H1 (cell line): Measurements from ENCODE around the gene CLEC1A. TPM values are rescaled to one million over a fixed set of nuclear protein-coding genes. Genes with fewer than 3 reads are reported as not detected.

Experiments
- RNF2 ChIP-seq: fragments of 200-900, 300-1000 bp; sonication (generic); IDR thresholded peaks from 2 replicates; pipeline ENCODE4 v1.7.1; 2016; ENCODE audit warnings: borderline replicate concordance, low read depth, mild to moderate bottlenecking, antibody characterized with exemption, low read length; ENCODE audit not compliant: poor library complexity, severe bottlenecking; ENCODE audit errors: missing control alignments
- polyA plus RNA-seq, 7 experiments: library from polyadenylated mRNA; depleted of rRNA in 3 of 7; stranded (reverse) in 5 of 7; unstranded in 2 of 7; fragments of >200 nt in 5 of 7; fragments of 200-250 nt in 2 of 7; gene quantifications; 1 replicate in 5 of 7; 2 replicates in 1 of 7; 4 replicates in 1 of 7; pipeline versions ENCODE4 v1.2.1 to v1.2.3, GENCODE V29; 2011 to 2013; ENCODE audit warnings: missing spikeins in 2 of 7, mixed read lengths in 2 of 7
- total RNA-seq: library from RNA; stranded (reverse); fragmentation: NEBNext Ultra II Directional; extraction: Animal tissue kit (Norgen Biotek cat#: 25700); gene quantifications from 2 replicates; pipeline ENCODE4 v1.2.1, GENCODE V29; 2021

Gene CLEC1A
- total and polyA plus RNA-seq, 2 of the 8 experiments (the other 6 are each of a cell fraction or from before 2014, with no cell fraction given) = 0.20 TPM; not detected in 1

GRCh38 chr12:10097521-10097920 lies 1.3 kb downstream of the CLEC1A start (continued):
- TF ChIP-seq RNF2 = no peak
